K562 (cell line): Measurements from ENCODE around the gene RSPH6A. TPM values are rescaled to one million over a fixed set of nuclear protein-coding genes. Genes with fewer than 3 reads are reported as not detected.

Source experiments
- ATAC-seq: fragments of 200-7000 bp; cut with Tn5 transposase; 3 replicates; pipeline ENCODE4 v1.9.1; 2020; ENCODE audit warnings: moderate library complexity
- BruUV-seq: library from RNA; stranded (reverse); fragments of 400-500 nt; replicated peaks from 2 replicates; lab custom pipeline; 2021; lab: Mats Ljungman, UMichigan
- CTCF ChIA-PET: fragments of 300-600 bp; formaldehyde crosslinking; extraction: SDS; loops from one replicate; lab custom pipeline; 2021; ENCODE audit warnings: low intra/inter-chr PET ratio; lab: Yijun Ruan, JAX
- POLR2A ChIA-PET: fragments of 300-600, 350-650 bp; sonication (Branson Sonifier 250); formaldehyde crosslinking; extraction: SDS; loops from one replicate; lab custom pipeline; 2021; ENCODE audit warnings: antibody characterized with exemption, inconsistent platforms; lab: Yijun Ruan, JAX
- DNase-seq, 4 experiments: peaks; one replicate each; pipeline versions ENCODE4 v3.0.0 to v3.0.0-alpha.2; 2011 to 2018; ENCODE audit warnings: low spot score in 3 of 4, mixed read lengths in 3 of 4; ENCODE audit errors: extremely low read depth in 1 of 4
- FAIRE-seq: peaks from 2 replicates; lab custom pipeline; 2011; peaks lifted over from hg19 to GRCh38; lab: Jason Lieb, UNC
- H2AFZ ChIP-seq: 2 replicates; pipeline ENCODE4 v1.6.0; 2011; ENCODE audit warnings: low read depth, low read length, control low read depth, inconsistent platforms
- H3K27ac ChIP-seq: fragments of 200-600 bp; 3 replicates; pipeline ENCODE4 v1.8.0; 2011; ENCODE audit warnings: low read depth, mild to moderate bottlenecking, control low read depth, inconsistent platforms, low read length, moderate library complexity, mixed read lengths; ENCODE audit errors: extremely low read depth
- H3K27me3 ChIP-seq, 2 experiments: fragments of 300-600 bp in 1 of 2; 2 replicates in 1 of 2; 3 replicates in 1 of 2; pipeline versions ENCODE4 v1.6.0 to v1.8.0; 2011; ENCODE audit warnings: inconsistent platforms in 2 of 2, low read length in 2 of 2, mild to moderate bottlenecking in 1 of 2, mixed read lengths in 1 of 2, moderate library complexity in 1 of 2; ENCODE audit not compliant: control insufficient read depth in 2 of 2, insufficient read depth in 2 of 2
- H3K36me3 ChIP-seq: fragments of 300-600 bp; 3 replicates; pipeline ENCODE4 v1.8.0; 2011; ENCODE audit warnings: mild to moderate bottlenecking, low read length, inconsistent platforms; ENCODE audit not compliant: control insufficient read depth, insufficient read depth
- H3K4me1 ChIP-seq, 2 experiments: fragments of 200-600 bp in 1 of 2; replicated peaks in 1 of 2; 2 replicates in 1 of 2; 3 replicates in 1 of 2; pipeline versions ENCODE4 v1.5.1 to v1.8.0; 2011; ENCODE audit warnings: inconsistent platforms in 2 of 2, low read length in 2 of 2, mild to moderate bottlenecking in 1 of 2, mixed read lengths in 1 of 2, moderate library complexity in 1 of 2; ENCODE audit not compliant: control insufficient read depth in 2 of 2, insufficient read depth in 2 of 2
- H3K4me2 ChIP-seq: 2 replicates; pipeline ENCODE4 v1.6.1; 2011; ENCODE audit warnings: low read length, control low read depth, inconsistent platforms, mixed read lengths; ENCODE audit not compliant: insufficient read depth
- H3K4me3 ChIP-seq: fragments of 200-600 bp; sonication (generic), shearing (Covaris generic); 2 replicates; pipeline ENCODE4 v1.5.1; 2016; ENCODE audit warnings: control low read depth, inconsistent platforms
- H3K79me2 ChIP-seq: fragments of 200-600 bp; 3 replicates; pipeline ENCODE4 v1.8.0; 2011; ENCODE audit warnings: low read length, inconsistent platforms; ENCODE audit not compliant: control insufficient read depth, insufficient read depth
- H3K9ac ChIP-seq, 2 experiments: 2 replicates each; pipeline versions ENCODE4 v1.6.0 to v1.6.1; 2011; ENCODE audit warnings: low read depth in 2 of 2, low read length in 2 of 2, control low read depth in 1 of 2, inconsistent platforms in 1 of 2, mild to moderate bottlenecking in 1 of 2, mixed read lengths in 1 of 2; ENCODE audit not compliant: insufficient read depth in 1 of 2
- H3K9me1 ChIP-seq: one replicate; pipeline ENCODE4 v1.6.0; 2011; ENCODE audit warnings: inconsistent platforms, mild to moderate bottlenecking, low read length, moderate library complexity; ENCODE audit not compliant: control insufficient read depth, insufficient read depth
- H3K9me3 ChIP-seq: replicated peaks from 2 replicates; pipeline ENCODE4 v1.5.1; 2011; ENCODE audit warnings: low read depth, low read length, inconsistent platforms; ENCODE audit not compliant: control insufficient read depth, insufficient read depth
- H4K20me1 ChIP-seq: replicated peaks from 2 replicates; pipeline ENCODE4 v1.6.1; 2011; ENCODE audit warnings: low read length, inconsistent platforms, mixed read lengths; ENCODE audit not compliant: control insufficient read depth, insufficient read depth
- MAX ChIP-seq: sonication (generic); formaldehyde crosslinking; IDR thresholded peaks from 2 replicates; pipeline ENCODE4 v1.9.0; 2022; ENCODE audit warnings: mild to moderate bottlenecking, missing genetic modification reagents
- PATZ1 ChIP-seq: fragments of 250-450 bp; sonication (Bioruptor Pico); IDR thresholded peaks from 2 replicates; pipeline ENCODE4 v1.5.0; 2020; ENCODE audit warnings: mild to moderate bottlenecking, borderline replicate concordance
- POLR2G ChIP-seq: fragments of 200-400 bp; formaldehyde crosslinking; IDR thresholded peaks from 2 replicates; pipeline ENCODE4 v1.6.1; 2017; ENCODE audit warnings: low read depth, mild to moderate bottlenecking, antibody characterized with exemption, low read length, moderate library complexity
- RBFOX2 ChIP-seq: fragments of 200-400 bp; formaldehyde crosslinking; IDR thresholded peaks from 2 replicates; pipeline ENCODE4 v1.6.1; 2017; ENCODE audit warnings: low read depth, mild to moderate bottlenecking, low read length, moderate library complexity
- ZNF384 ChIP-seq: IDR thresholded peaks from 2 replicates; pipeline ENCODE4 v1.6.1; 2012; ENCODE audit warnings: low read depth, low read length, improper control_type of control experiment
- WGBS: fragments of 100-300 bp; shearing (Covaris generic); methylation state at CpG from one replicate; pipeline ENCODE4 v1.1.6; 2016; ENCODE audit warnings: low coverage, mixed read lengths; ENCODE audit not compliant: insufficient coverage; ENCODE audit errors: missing lambda C conversion rate; 5-methylcytosine and 5-hydroxymethylcytosine counted together
- in situ Hi-C: fragments of 300-500 bp; cut with MboI; formaldehyde crosslinking; loops from 4 replicates; pipeline ENCODE4 v1.15.0; 2018; ENCODE audit warnings: inconsistent platforms, mixed read lengths
- intact Hi-C: fragments of 100-400 bp; cut with micrococcal nuclease; formaldehyde crosslinking; loops from 2 replicates; pipeline ENCODE4 v1.14.2; 2022
- polyA plus RNA-seq, 8 experiments: library from polyadenylated mRNA; depleted of rRNA in 4 of 8; stranded (reverse) in 5 of 8; unstranded in 3 of 8; fragments of >200 nt; fragmentation: Nextera tagmentation in 2 of 8; fragmentation: Illumina TruSeq in 1 of 8; extraction: Ambion mirVana in 2 of 8; extraction: Trizol in 1 of 8; gene quantifications; 2 replicates each; pipeline versions ENCODE4 v1.2.1 to v1.2.3, GENCODE V29; 2011 to 2014; ENCODE audit warnings: inconsistent platforms in 1 of 8, missing spikeins in 1 of 8
- total RNA-seq, 7 experiments: library from RNA; depleted of rRNA in 6 of 7; stranded (reverse); fragments of >200 nt in 6 of 7; fragmentation: Illumina TruSeq in 2 of 7; extraction: Trizol in 2 of 7; gene quantifications; 2 replicates each; pipeline versions ENCODE4 v1.2.1 to v1.2.3, GENCODE V29; 2011 to 2021; ENCODE audit warnings: low replicate concordance in 1 of 7
- TF ChIP-seq, protein P1 (sequence below): sonication (generic); formaldehyde crosslinking; IDR thresholded peaks from 2 replicates; pipeline ENCODE4 v1.8.0; 2022; ENCODE audit warnings: missing genetic modification reagents, mild to moderate bottlenecking, moderate library complexity, borderline replicate concordance

The RSPH6A gene
- total and polyA plus RNA-seq, 9 of the 15 experiments (the other 6 are each of a cell fraction or from before 2014, with no cell fraction given), result 0.03 to 0.15 (median 0.07) TPM; not detected in 5

GRCh38 chr19:45782820-45783785, 32.0 kb downstream of the RSPH6A start:
- H3K4me3 ChIP-seq, result no peak overlapping the region
- peaks cover 10% of the 10 kb centered on the region; the same call in 1 of the 2 replicates for H4K20me1 ChIP-seq
- peaks cover 31% of the 10 kb centered on the region; the same call in 2 of the 3 replicates for H3K36me3 ChIP-seq
- peaks cover 6% of the 10 kb centered on the region for H3K9me1 ChIP-seq
- H3K79me2 ChIP-seq, result no peaks in the 10 kb centered on the region
- BruUV-seq, result no TSS peak
- ChIA-PET CTCF (no interaction called here), POLR2A (interaction anchor here (0.5 to 7.7 kb wide), 8 partner anchors 9 to 1003 kb away, joined by 3 to 70 read pairs (median 3); partner anchors contain the start of genes DMWD and SIX5)
- no peak overlapping the region for H2AFZ ChIP-seq
- H3K4me1 ChIP-seq, result peaks cover 16 to 67% of the 10 kb centered on the region in 2 experiments
- no peaks in the 10 kb centered on the region for H3K9me3 ChIP-seq
- H3K27me3 ChIP-seq, result no peaks in the 10 kb centered on the region
- DNase-seq (no peak), FAIRE-seq (no peak), ATAC-seq (no peak)
- 73% methylated on average over 19 of the region's 26 CpGs for WGBS
- no peak overlapping the region for H3K4me2 ChIP-seq
- H3K27ac ChIP-seq, result no peak overlapping the region
- intact Hi-C loops (no loop called here), in situ Hi-C loops (no loop called here)
- TF ChIP-seq PATZ1 (CRISPR knock-in tag), result no peak
- peak; percentile 52 for TF ChIP-seq POLR2G
- TF ChIP-seq RBFOX2, result peak; percentile 34; the same call in 1 of the 2 replicates
- 0 out of 2 replicates have a peak, but pooled peaks have one; percentile 16 for TF ChIP-seq MAX (CRISPR knock-in tag)
- TF ChIP-seq, protein P1, sequence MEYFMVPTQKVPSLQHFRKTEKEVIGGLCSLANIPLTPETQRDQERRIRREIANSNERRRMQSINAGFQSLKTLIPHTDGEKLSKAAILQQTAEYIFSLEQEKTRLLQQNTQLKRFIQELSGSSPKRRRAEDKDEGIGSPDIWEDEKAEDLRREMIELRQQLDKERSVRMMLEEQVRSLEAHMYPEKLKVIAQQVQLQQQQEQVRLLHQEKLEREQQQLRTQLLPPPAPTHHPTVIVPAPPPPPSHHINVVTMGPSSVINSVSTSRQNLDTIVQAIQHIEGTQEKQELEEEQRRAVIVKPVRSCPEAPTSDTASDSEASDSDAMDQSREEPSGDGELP (CRISPR knock-in tag), result 0 out of 2 replicates have a peak, but pooled peaks have one; percentile 12
- TF ChIP-seq ZNF384, result 0 out of 2 replicates have a peak, but pooled peaks have one; percentile 10
- H3K9ac ChIP-seq, result peak overlapping the region in 1 of 2 experiments; percentile 78; a peak in 2 of 4 replicates
